ENCODE data around the gene THAP6.
"Not testable (repeated sequence)": the region's sequence is repeated elsewhere in the genome, so short reads cannot be mapped to it uniquely, and the experiment has no call there.

The THAP6 gene

GRCh38 chr4:75531536-75532143, 17.4 kb downstream of the THAP6 start:
- H3K4me1 Mint-ChIP-seq; H3K27ac Mint-ChIP-seq (ENCODE audit: low read depth); ATAC-seq (replicated peaks; ENCODE audit: extremely low read depth, poor library complexity, severe bottlenecking); H3K4me3 Mint-ChIP-seq; DNase-seq (ENCODE audit: low spot score in 2 of 2); H3K27me3 Mint-ChIP-seq: not testable (repeated sequence)
- H3K9me3 Mint-ChIP-seq = peaks cover 11% of the 10 kb centered on the region
- peaks cover 32% of the 10 kb centered on the region for H3K36me3 Mint-ChIP-seq (ENCODE audit: insufficient read depth)

GRCh38 chr4:75533339-75533887, 19.1 kb downstream of the THAP6 start:
- H3K27ac Mint-ChIP-seq (ENCODE audit: low read depth); DNase-seq (ENCODE audit: low spot score in 2 of 2); H3K27me3 Mint-ChIP-seq; H3K4me3 Mint-ChIP-seq; ATAC-seq (replicated peaks; ENCODE audit: extremely low read depth, poor library complexity, severe bottlenecking); H3K4me1 Mint-ChIP-seq: not testable (repeated sequence)
- Mint-ChIP-seq H3K36me3 (ENCODE audit: insufficient read depth) (peaks cover 19% of the 10 kb centered on the region), H3K9me3 (peaks cover 11% of the 10 kb centered on the region)

- Mint-ChIP-seq H3K9me3 (peaks cover 11% of the 10 kb centered on the region), H3K36me3 (ENCODE audit: insufficient read depth) (peaks cover 19% of the 10 kb centered on the region)
- ATAC-seq (replicated peaks; ENCODE audit: extremely low read depth, poor library complexity, severe bottlenecking); H3K27ac Mint-ChIP-seq (ENCODE audit: low read depth); H3K27me3 Mint-ChIP-seq; H3K4me3 Mint-ChIP-seq; H3K4me1 Mint-ChIP-seq; DNase-seq (ENCODE audit: low spot score in 2 of 2): not testable (repeated sequence)
Observed at GRCh38 chr4:75533926-75534325, 19.7 kb downstream of the THAP6 start.

GRCh38 chr4:75537308-75537707, 23.0 kb downstream of the THAP6 start:
- H3K36me3 Mint-ChIP-seq (ENCODE audit: insufficient read depth); H3K9me3 Mint-ChIP-seq; H3K4me1 Mint-ChIP-seq; H3K27ac Mint-ChIP-seq (ENCODE audit: low read depth); ATAC-seq (replicated peaks; ENCODE audit: extremely low read depth, poor library complexity, severe bottlenecking); H3K4me3 Mint-ChIP-seq; H3K27me3 Mint-ChIP-seq; DNase-seq (ENCODE audit: low spot score in 2 of 2): not testable (repeated sequence)

GRCh38 chr4:75542824-75543223, 28.6 kb downstream of the THAP6 start:
- no peak for DNase-seq (ENCODE audit: low spot score in 2 of 2)
- no peak for ATAC-seq (replicated peaks; ENCODE audit: extremely low read depth, poor library complexity, severe bottlenecking)
- no peaks in the 10 kb centered on the region for H3K4me1 Mint-ChIP-seq
- no peak overlapping the region for H3K27ac Mint-ChIP-seq (ENCODE audit: low read depth)
- no peaks in the 10 kb centered on the region for H3K27me3 Mint-ChIP-seq
- H3K9me3 Mint-ChIP-seq = no peaks in the 10 kb centered on the region
- H3K36me3 Mint-ChIP-seq (ENCODE audit: insufficient read depth) = no peaks in the 10 kb centered on the region
- no peak overlapping the region for H3K4me3 Mint-ChIP-seq

GRCh38 chr4:75544220-75544619, 29.9 kb downstream of the THAP6 start:
- DNase-seq (ENCODE audit: low spot score in 2 of 2); H3K36me3 Mint-ChIP-seq (ENCODE audit: insufficient read depth); H3K4me3 Mint-ChIP-seq; H3K27ac Mint-ChIP-seq (ENCODE audit: low read depth); ATAC-seq (replicated peaks; ENCODE audit: extremely low read depth, poor library complexity, severe bottlenecking); H3K9me3 Mint-ChIP-seq; H3K4me1 Mint-ChIP-seq; H3K27me3 Mint-ChIP-seq: not testable (repeated sequence)

- H3K27me3 Mint-ChIP-seq = no peaks in the 10 kb centered on the region
- no peaks in the 10 kb centered on the region for H3K9me3 Mint-ChIP-seq
Observed at GRCh38 chr4:75544870-75545269, 30.6 kb downstream of the THAP6 start.

GRCh38 chr4:75545526-75545925, 31.3 kb downstream of the THAP6 start:
- Mint-ChIP-seq H3K9me3 (no peaks in the 10 kb centered on the region), H3K36me3 (ENCODE audit: insufficient read depth) (no peaks in the 10 kb centered on the region), H3K27me3 (no peaks in the 10 kb centered on the region), H3K4me3 (no peak overlapping the region), H3K27ac (ENCODE audit: low read depth) (no peak overlapping the region), H3K4me1 (no peaks in the 10 kb centered on the region)
- ATAC-seq (replicated peaks; ENCODE audit: extremely low read depth, poor library complexity, severe bottlenecking) (no peak), DNase-seq (ENCODE audit: low spot score in 2 of 2) (no peak)

More at GRCh38 chr4:75544870-75545269, 30.6 kb downstream of the THAP6 start:
- ATAC-seq (replicated peaks; ENCODE audit: extremely low read depth, poor library complexity, severe bottlenecking) (no peak), DNase-seq (ENCODE audit: low spot score in 2 of 2) (no peak)
- H3K4me1 Mint-ChIP-seq = no peaks in the 10 kb centered on the region
- no peak overlapping the region for H3K4me3 Mint-ChIP-seq
- no peaks in the 10 kb centered on the region for H3K36me3 Mint-ChIP-seq (ENCODE audit: insufficient read depth)
- H3K27ac Mint-ChIP-seq (ENCODE audit: low read depth) = no peak overlapping the region

GRCh38 chr4:75547647-75548387, 33.5 kb downstream of the THAP6 start:
- ATAC-seq (replicated peaks; ENCODE audit: extremely low read depth, poor library complexity, severe bottlenecking) (no peak), DNase-seq (ENCODE audit: low spot score in 2 of 2) (no peak)
- Mint-ChIP-seq H3K4me1 (no peaks in the 10 kb centered on the region), H3K4me3 (no peak overlapping the region), H3K36me3 (ENCODE audit: insufficient read depth) (no peaks in the 10 kb centered on the region), H3K27me3 (no peaks in the 10 kb centered on the region), H3K9me3 (no peaks in the 10 kb centered on the region), H3K27ac (ENCODE audit: low read depth) (no peak overlapping the region)

GRCh38 chr4:75549019-75549418, 34.7 kb downstream of the THAP6 start:
- Mint-ChIP-seq H3K4me3 (no peak overlapping the region), H3K4me1 (no peaks in the 10 kb centered on the region), H3K27me3 (no peaks in the 10 kb centered on the region), H3K9me3 (no peaks in the 10 kb centered on the region), H3K36me3 (ENCODE audit: insufficient read depth) (no peaks in the 10 kb centered on the region), H3K27ac (ENCODE audit: low read depth) (no peak overlapping the region)
- ATAC-seq (replicated peaks; ENCODE audit: extremely low read depth, poor library complexity, severe bottlenecking) = no peak
- no peak for DNase-seq (ENCODE audit: low spot score in 2 of 2)

- ATAC-seq (replicated peaks; ENCODE audit: extremely low read depth, poor library complexity, severe bottlenecking) (no peak), DNase-seq (ENCODE audit: low spot score in 2 of 2) (no peak)
- no peak overlapping the region for H3K27ac Mint-ChIP-seq (ENCODE audit: low read depth)
- H3K9me3 Mint-ChIP-seq = no peaks in the 10 kb centered on the region
- peaks cover 14% of the 10 kb centered on the region for H3K27me3 Mint-ChIP-seq
- H3K4me1 Mint-ChIP-seq = no peaks in the 10 kb centered on the region
- H3K4me3 Mint-ChIP-seq = no peak overlapping the region
- no peaks in the 10 kb centered on the region for H3K36me3 Mint-ChIP-seq (ENCODE audit: insufficient read depth)
Observed at GRCh38 chr4:75552452-75552851, 38.2 kb downstream of the THAP6 start.

- no peak for DNase-seq (ENCODE audit: low spot score in 2 of 2)
- no peak within 1 kb of the TSS for H3K27ac Mint-ChIP-seq (ENCODE audit: low read depth)
- peaks cover 21% of the 10 kb centered on the region for H3K27me3 Mint-ChIP-seq
- H3K36me3 Mint-ChIP-seq (ENCODE audit: insufficient read depth) = no peaks in the 10 kb centered on the region
- no peak within 1 kb of the TSS for H3K4me3 Mint-ChIP-seq
- no peaks in the 10 kb centered on the region for H3K4me1 Mint-ChIP-seq
- no peaks in the 10 kb centered on the region for H3K9me3 Mint-ChIP-seq
- no peak for ATAC-seq (replicated peaks; ENCODE audit: extremely low read depth, poor library complexity, severe bottlenecking)
Observed at GRCh38 chr4:75555294-75556164, 41.3 kb downstream of the THAP6 start, which contains the start of gene ODAPH. Gene ODAPH, plus strand, starts transcription at chr4:75556066. Its CDS starts 17 bp downstream, at chr4:75556083.
